T-cell (primary cell): ENCODE data around the gene SRMS. TPM values are rescaled to one million over a fixed set of nuclear protein-coding genes. Genes with fewer than 3 reads are reported as not detected.

Source experiments
- ATAC-seq, 4 experiments: fragments of 200-7000 bp in 3 of 4; fragments of 150-1000 bp in 1 of 4; cut with Tn5 transposase; replicated peaks in 1 of 4; 1 replicate in 3 of 4; 2 replicates in 1 of 4; pipeline ENCODE4 v1.10.0; 2021; ENCODE audit warnings: moderate library complexity in 3 of 4, mild to moderate bottlenecking in 2 of 4, moderate number of reproducible peaks in 1 of 4
- CTCF ChIA-PET, 2 donors: fragments of 300-600 bp; sonication (Branson Sonifier 250); formaldehyde crosslinking; loops; one replicate each; lab custom pipeline; 2022; ENCODE audit warnings: antibody characterized with exemption in 2 of 2; lab: Charles Lee
- POLR2A ChIA-PET, 2 donors: fragments of 300-600 bp; sonication (Branson Sonifier 250); formaldehyde crosslinking; loops; one replicate each; lab custom pipeline; 2022; ENCODE audit warnings: antibody characterized with exemption in 2 of 2; lab: Charles Lee
- DNase-seq, 35 experiments: peaks; one replicate each; pipeline versions ENCODE4 v3.0.0 to v3.0.0-alpha.2; 2013 to 2023
- H3K27ac ChIP-seq: one replicate; pipeline ENCODE4 v1.5.1; 2013; ENCODE audit warnings: low read length
- H3K27me3 ChIP-seq, 2 experiments: replicated peaks in 1 of 2; 1 replicate in 1 of 2; 2 replicates in 1 of 2; pipeline versions ENCODE4 v1.6.1 to v1.7.0; 2013; ENCODE audit warnings: low read length in 1 of 2, mixed read lengths in 1 of 2; ENCODE audit not compliant: control insufficient read depth in 2 of 2, insufficient read depth in 2 of 2; ENCODE audit errors: extremely low read depth in 1 of 2
- H3K36me3 ChIP-seq, 2 donors: 1 replicate in 1 of 2; 2 replicates in 1 of 2; pipeline versions ENCODE4 v1.6.1 to v1.7.0; 2013; ENCODE audit warnings: low read length in 1 of 2; ENCODE audit not compliant: control insufficient read depth in 2 of 2, insufficient read depth in 1 of 2; ENCODE audit errors: extremely low read depth in 1 of 2
- H3K4me1 ChIP-seq, 2 experiments: 1 replicate in 1 of 2; 2 replicates in 1 of 2; pipeline versions ENCODE4 v1.6.1 to v1.7.0; 2013; ENCODE audit warnings: low read length in 2 of 2, mixed read lengths in 1 of 2; ENCODE audit not compliant: insufficient read depth in 2 of 2, control insufficient read depth in 1 of 2; ENCODE audit errors: extremely low read depth in 1 of 2
- H3K4me3 ChIP-seq, 2 donors: 1 replicate in 1 of 2; 2 replicates in 1 of 2; pipeline versions ENCODE4 v1.5.1 to v1.7.0; 2013; ENCODE audit warnings: mild to moderate bottlenecking in 2 of 2, low read length in 1 of 2, moderate library complexity in 1 of 2; ENCODE audit not compliant: control insufficient read depth in 1 of 2; ENCODE audit errors: extremely low read depth in 1 of 2
- H3K9me3 ChIP-seq: 2 replicates; pipeline ENCODE4 v1.7.0; 2013
- H3K27ac Mint-ChIP-seq, 2 donors: one replicate each; pipeline ENCODE4 v1.8.0; 2020 to 2021; ENCODE audit warnings: mild to moderate bottlenecking in 2 of 2, mixed read lengths in 2 of 2
- H3K27me3 Mint-ChIP-seq, 2 donors: one replicate each; pipeline ENCODE4 v1.8.0; 2021 to 2022; ENCODE audit warnings: mixed read lengths in 2 of 2
- H3K36me3 Mint-ChIP-seq: one replicate; pipeline ENCODE4 v1.8.0; 2021; ENCODE audit warnings: mixed read lengths
- H3K4me1 Mint-ChIP-seq, 3 donors: one replicate each; pipeline ENCODE4 v1.8.0; 2020 to 2022; ENCODE audit warnings: mixed read lengths in 3 of 3, mild to moderate bottlenecking in 1 of 3
- H3K4me3 Mint-ChIP-seq, 3 donors: one replicate each; pipeline ENCODE4 v1.8.0; 2020 to 2022; ENCODE audit warnings: mild to moderate bottlenecking in 3 of 3, mixed read lengths in 3 of 3, moderate library complexity in 3 of 3
- H3K9me3 Mint-ChIP-seq, 3 donors: one replicate each; pipeline ENCODE4 v1.8.0; 2020 to 2022; ENCODE audit warnings: mixed read lengths in 3 of 3
- WGBS: methylation state at CpG from one replicate; pipeline ENCODE4 v1.1.5; 2013; ENCODE audit warnings: missing lambda C conversion rate; ENCODE audit not compliant: insufficient coverage; 5-methylcytosine and 5-hydroxymethylcytosine counted together
- total RNA-seq, 35 experiments: library from RNA in 6 of 35; stranded (reverse) in 6 of 35; fragments of 120-200 nt in 1 of 35; gene quantifications; one replicate each; pipeline versions ENCODE4 v1.2.1 to v1.2.4 and lab custom pipeline; 2013 to 2026

SRMS gene
- total RNA-seq, 5 donors from 2014 or later (not counting 1 experiment from before 2014, with no cell fraction given), result not detected

- no peak for ATAC-seq
- 97% methylated on average over 12 of the region's 13 CpGs for WGBS
- H3K27ac Mint-ChIP-seq, result peak overlapping the region; percentile 58 to 72
- H3K4me3 Mint-ChIP-seq, result peak overlapping the region; percentile 64 to 76 (median 70)
- peak overlapping the region; percentile 1 to 2 for H3K4me3 ChIP-seq
- H3K4me1 ChIP-seq, result peaks cover 7 to 30% of the 10 kb centered on the region in 2 experiments
- H3K4me1 Mint-ChIP-seq, result peaks cover 17 to 36% (median 20%) of the 10 kb centered on the region in 3 donors
- no peaks in the 10 kb centered on the region for H3K9me3 ChIP-seq
- peaks cover 9% of the 10 kb centered on the region for H3K36me3 Mint-ChIP-seq
- ChIA-PET CTCF (interaction anchor here in 1 of 2 donors (0.6 kb wide), 1 partner anchor 325 kb away, joined by 3 read pairs; no protein-coding TSS in a partner anchor), POLR2A (interaction anchor here in 1 of 2 donors (0.6 to 0.7 kb wide), 2 partner anchors 314 to 417 kb away, joined by 3 to 4 read pairs; no protein-coding TSS in a partner anchor)
- H3K27me3 Mint-ChIP-seq, result no peaks in the 10 kb centered on the region
- peaks cover 0 to 19% of the 10 kb centered on the region in 2 experiments for H3K27me3 ChIP-seq
- DNase-seq, result no peak
- H3K36me3 ChIP-seq, result peaks cover 8 to 13% of the 10 kb centered on the region in 2 donors
- H3K27ac ChIP-seq, result no peak overlapping the region
- H3K9me3 Mint-ChIP-seq, result no peaks in the 10 kb centered on the region
Measured at GRCh38 chr20:63522091-63522868, 25.3 kb downstream of the SRMS start.

GRCh38 chr20:63521602-63522001 is 25.9 kb downstream of the SRMS start:
- Mint-ChIP-seq H3K36me3 (peaks cover 9% of the 10 kb centered on the region), H3K4me3 (peak overlapping the region; percentile 75 to 78 (median 76)), H3K27ac (peak overlapping the region in 1 of 2 donors; percentile 16), H3K4me1 (peaks cover 17 to 34% (median 20%) of the 10 kb centered on the region in 3 donors), H3K27me3 (no peaks in the 10 kb centered on the region), H3K9me3 (no peaks in the 10 kb centered on the region)
- Histone ChIP-seq H3K27me3 (peaks cover 0 to 19% of the 10 kb centered on the region in 2 experiments), H3K4me3 (peak overlapping the region; percentile 69 to 76), H3K36me3 (peaks cover 8 to 13% of the 10 kb centered on the region in 2 donors), H3K4me1 (peaks cover 7 to 30% of the 10 kb centered on the region in 2 experiments), H3K9me3 (no peaks in the 10 kb centered on the region), H3K27ac (peak overlapping the region; percentile 61)
- POLR2A ChIA-PET, result interaction anchor here in 1 of 2 donors (0.7 kb wide), 1 partner anchor 418 kb away, joined by 4 read pairs; no protein-coding TSS in a partner anchor
- CTCF ChIA-PET, result no interaction called here
- 67% methylated on average over 12 of the region's 23 CpGs for WGBS
- no peak for ATAC-seq
- DNase-seq, result no peak

GRCh38 chr20:63520934-63521601 is 26.5 kb downstream of the SRMS start:
- Mint-ChIP-seq H3K4me1 (peaks cover 17 to 34% (median 20%) of the 10 kb centered on the region in 3 donors), H3K36me3 (peaks cover 9% of the 10 kb centered on the region), H3K4me3 (peak overlapping the region; percentile 75 to 78 (median 76)), H3K27ac (peak overlapping the region in 1 of 2 donors; percentile 16), H3K27me3 (no peaks in the 10 kb centered on the region), H3K9me3 (no peaks in the 10 kb centered on the region)
- peak in 33 of 35 experiments; percentile 23 to 77 (median 51) for DNase-seq
- ChIA-PET POLR2A (interaction anchor here in 1 of 2 donors (0.7 kb wide), 1 partner anchor 418 kb away, joined by 4 read pairs; no protein-coding TSS in a partner anchor), CTCF (no interaction called here)
- peak overlapping the region; percentile 69 to 76 for H3K4me3 ChIP-seq
- H3K36me3 ChIP-seq, result peaks cover 8 to 13% of the 10 kb centered on the region in 2 donors
- peaks cover 7 to 30% of the 10 kb centered on the region in 2 experiments for H3K4me1 ChIP-seq
- peaks cover 0 to 19% of the 10 kb centered on the region in 2 experiments for H3K27me3 ChIP-seq
- peak overlapping the region; percentile 61 for H3K27ac ChIP-seq
- WGBS, result under 1% methylated on average over 58 of the region's 68 CpGs
- peak; percentile 56 to 68 (median 62) for ATAC-seq
- H3K9me3 ChIP-seq, result no peaks in the 10 kb centered on the region

- under 1% methylated on average over 64 of the region's 64 CpGs for WGBS
Measured at GRCh38 chr20:63520504-63520933, 27.0 kb downstream of the SRMS start, which contains the start of gene PPDPF. PPDPF (plus strand) TSS chr20:63520765; CDS start chr20:63521309, 544 bp downstream.

GRCh38 chr20:63519668-63520503 is 27.7 kb downstream of the SRMS start:
- Histone ChIP-seq H3K4me3 (peak overlapping the region; percentile 64 to 69), H3K27ac (no peak overlapping the region), H3K9me3 (no peaks in the 10 kb centered on the region), H3K4me1 (peaks cover 7 to 30% of the 10 kb centered on the region in 2 experiments), H3K27me3 (peaks cover 0 to 19% of the 10 kb centered on the region in 2 experiments), H3K36me3 (peaks cover 8 to 13% of the 10 kb centered on the region in 2 donors)
- peak overlapping the region; percentile 73 to 76 (median 75) for H3K4me3 Mint-ChIP-seq
- H3K27ac Mint-ChIP-seq, result peak overlapping the region; percentile 49 to 52
- ChIA-PET POLR2A (interaction anchor here (0.6 kb wide), 4 partner anchors 10 to 560 kb away, joined by 3 to 6 read pairs (median 4); partner anchors contain the start of gene OPRL1 (in 1 of the 2)), CTCF (interaction anchor here in 1 of 2 donors (0.6 to 0.7 kb wide), 3 partner anchors 23 to 552 kb away, joined by 3 to 5 read pairs (median 4); no protein-coding TSS in a partner anchor)
- H3K9me3 Mint-ChIP-seq, result peaks cover 0 to 3% (median 0%) of the 10 kb centered on the region in 3 donors
- peak; percentile 57 to 63 (median 62) for ATAC-seq
- 3% methylated on average over 45 of the region's 72 CpGs for WGBS
- peaks cover 17 to 34% (median 19%) of the 10 kb centered on the region in 3 donors for H3K4me1 Mint-ChIP-seq
- DNase-seq, result peak in 28 of 35 experiments; percentile 22 to 75 (median 46)
- no peaks in the 10 kb centered on the region for H3K27me3 Mint-ChIP-seq
- peaks cover 9% of the 10 kb centered on the region for H3K36me3 Mint-ChIP-seq

More at GRCh38 chr20:63520504-63520933, 27.0 kb downstream of the SRMS start, which contains the start of gene PPDPF:
- Mint-ChIP-seq H3K27ac (peak within 1 kb of the TSS; percentile 52 to 71), H3K36me3 (peaks cover 9% of the 10 kb centered on the region), H3K9me3 (no peaks in the 10 kb centered on the region), H3K4me1 (peaks cover 17 to 34% (median 20%) of the 10 kb centered on the region in 3 donors), H3K27me3 (no peaks in the 10 kb centered on the region), H3K4me3 (peak within 1 kb of the TSS; percentile 75 to 79 (median 76))
- ATAC-seq, result peak; percentile 82 to 90 (median 86)
- Histone ChIP-seq H3K27ac (peak within 1 kb of the TSS; percentile 61), H3K9me3 (no peaks in the 10 kb centered on the region), H3K27me3 (peaks cover 0 to 19% of the 10 kb centered on the region in 2 experiments), H3K4me3 (peak within 1 kb of the TSS; percentile 69 to 76), H3K4me1 (peaks cover 7 to 30% of the 10 kb centered on the region in 2 experiments), H3K36me3 (peaks cover 8 to 13% of the 10 kb centered on the region in 2 donors)
- DNase-seq, result peak; percentile 65 to 94 (median 79)
- ChIA-PET POLR2A (interaction anchor here (0.6 kb wide), 4 partner anchors 10 to 559 kb away, joined by 3 to 6 read pairs (median 4); partner anchors contain the start of gene OPRL1 (in 1 of the 2)), CTCF (interaction anchor here in 1 of 2 donors (0.6 to 0.7 kb wide), 3 partner anchors 24 to 551 kb away, joined by 3 to 5 read pairs (median 4); no protein-coding TSS in a partner anchor)
